HG02678 (cell line): ENCODE measurements around the gene TRIM46.

Experiments
- ATAC-seq: cut with Tn5 transposase; IDR thresholded peaks from one replicate; pipeline ENCODE4 v1.9.1; 2021; ENCODE audit warnings: mild to moderate bottlenecking, moderate library complexity; ENCODE audit not compliant: unreplicated experiment

TRIM46 gene

GRCh38 chr1:155170806-155171205 is 2.8 kb upstream of the TRIM46 start:
- no peak for ATAC-seq

GRCh38 chr1:155171836-155172731 is 1.6 kb upstream of the TRIM46 start:
- ATAC-seq, result peak; percentile 20

GRCh38 chr1:155172732-155173477 is 744 bp upstream of the TRIM46 start, which contains the start of gene KRTCAP2:
TSS of gene KRTCAP2 (minus strand) at chr1:155173304. CDS start at chr1:155173224, 80 bp downstream.
- peak; percentile 82 for ATAC-seq

- ATAC-seq, result no peak
Measured at GRCh38 chr1:155174324-155175280, 953 bp downstream of the TRIM46 start.

GRCh38 chr1:155175281-155175926 is 1.8 kb downstream of the TRIM46 start:
- ATAC-seq, result no peak

- no peak for ATAC-seq
Measured at GRCh38 chr1:155175927-155176371, 2.3 kb downstream of the TRIM46 start.

- no peak for ATAC-seq
Measured at GRCh38 chr1:155176544-155177071, 3.0 kb downstream of the TRIM46 start.

- no peak for ATAC-seq
Measured at GRCh38 chr1:155177192-155177917, 3.7 kb downstream of the TRIM46 start.

GRCh38 chr1:155177918-155178281 is 4.3 kb downstream of the TRIM46 start:
- ATAC-seq, result no peak

GRCh38 chr1:155178441-155179111 is 4.9 kb downstream of the TRIM46 start:
- no peak for ATAC-seq

- no peak for ATAC-seq
Measured at GRCh38 chr1:155179112-155180031, 5.7 kb downstream of the TRIM46 start.

GRCh38 chr1:155181371-155182051 is 7.9 kb downstream of the TRIM46 start:
- ATAC-seq, result no peak

- ATAC-seq, result no peak
Measured at GRCh38 chr1:155182052-155182550, 8.5 kb downstream of the TRIM46 start.

GRCh38 chr1:155183775-155184221 is 10.1 kb downstream of the TRIM46 start:
- ATAC-seq, result no peak

GRCh38 chr1:155184351-155184811 is 10.7 kb downstream of the TRIM46 start:
- ATAC-seq, result no peak
